ENCODE results near the gene KRTAP19-2. TPM values are rescaled to one million over a fixed set of nuclear protein-coding genes. Genes with fewer than 3 reads are reported as not detected.

Gene KRTAP19-2
- total RNA-seq, 2 donors from 2014 or later = not detected

GRCh38 chr21:30497065-30497464, 9.8 kb upstream of the KRTAP19-2 start, which contains the start of gene KRTAP19-4:
Gene KRTAP19-4, minus strand, starts transcription at chr21:30497165. Its CDS starts 55 bp downstream, at chr21:30497110.
- Histone ChIP-seq H3K4me1 (no peaks in the 10 kb centered on the region), H3K9me3 (no peaks in the 10 kb centered on the region), H3K27me3 (no peaks in the 10 kb centered on the region), H3K27ac (no peak within 1 kb of the TSS), H3K4me3 (no peak within 1 kb of the TSS), H3K36me3 (replicated peaks in 1 of 2; ENCODE audit: insufficient read depth in 1 of 2, low read depth in 2 of 2) (no peaks in the 10 kb centered on the region)
- 49 to 55% methylated on average over 4 of the region's 4 CpGs for WGBS, 2 donors
- TF ChIP-seq, protein P1, sequence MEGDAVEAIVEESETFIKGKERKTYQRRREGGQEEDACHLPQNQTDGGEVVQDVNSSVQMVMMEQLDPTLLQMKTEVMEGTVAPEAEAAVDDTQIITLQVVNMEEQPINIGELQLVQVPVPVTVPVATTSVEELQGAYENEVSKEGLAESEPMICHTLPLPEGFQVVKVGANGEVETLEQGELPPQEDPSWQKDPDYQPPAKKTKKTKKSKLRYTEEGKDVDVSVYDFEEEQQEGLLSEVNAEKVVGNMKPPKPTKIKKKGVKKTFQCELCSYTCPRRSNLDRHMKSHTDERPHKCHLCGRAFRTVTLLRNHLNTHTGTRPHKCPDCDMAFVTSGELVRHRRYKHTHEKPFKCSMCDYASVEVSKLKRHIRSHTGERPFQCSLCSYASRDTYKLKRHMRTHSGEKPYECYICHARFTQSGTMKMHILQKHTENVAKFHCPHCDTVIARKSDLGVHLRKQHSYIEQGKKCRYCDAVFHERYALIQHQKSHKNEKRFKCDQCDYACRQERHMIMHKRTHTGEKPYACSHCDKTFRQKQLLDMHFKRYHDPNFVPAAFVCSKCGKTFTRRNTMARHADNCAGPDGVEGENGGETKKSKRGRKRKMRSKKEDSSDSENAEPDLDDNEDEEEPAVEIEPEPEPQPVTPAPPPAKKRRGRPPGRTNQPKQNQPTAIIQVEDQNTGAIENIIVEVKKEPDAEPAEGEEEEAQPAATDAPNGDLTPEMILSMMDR (IDR thresholded peaks at IDR 0.05) = no peak
- TF ChIP-seq POLR2A (IDR thresholded peaks at IDR 0.05) = no peak
- intact Hi-C loops (cut with DNase I) = no loop called here
- ATAC-seq (no peak), DNase-seq (no peak)

GRCh38 chr21:30491963-30492428, 4.8 kb upstream of the KRTAP19-2 start, which contains the start of gene KRTAP19-3:
Gene KRTAP19-3, minus strand, starts transcription at chr21:30492013. Its CDS starts 56 bp downstream, at chr21:30491957.
- intact Hi-C loops (cut with DNase I) = no loop called here
- Histone ChIP-seq H3K36me3 (replicated peaks in 1 of 2; ENCODE audit: insufficient read depth in 1 of 2, low read depth in 2 of 2) (no peaks in the 10 kb centered on the region), H3K27ac (no peak within 1 kb of the TSS), H3K9me3 (peaks cover 0 to 3% (median 0%) of the 10 kb centered on the region in 3 donors), H3K4me3 (no peak within 1 kb of the TSS), H3K27me3 (no peaks in the 10 kb centered on the region), H3K4me1 (no peaks in the 10 kb centered on the region)
- whole genome bisulfite sequencing, 2 donors = 66 to 76% methylated on average over 2 of the region's 2 CpGs
- ATAC-seq = no peak
- TF ChIP-seq, protein P1 (IDR thresholded peaks at IDR 0.05) = no peak
- no peak for TF ChIP-seq POLR2A (IDR thresholded peaks at IDR 0.05)
- DNase-seq = no peak

GRCh38 chr21:30486180-30486579, 1.1 kb downstream of the KRTAP19-2 start:
- 45 to 60% methylated on average over 2 of the region's 2 CpGs for WGBS, 2 donors
- H3K9me3 ChIP-seq = peaks cover 0 to 12% (median 0%) of the 10 kb centered on the region in 3 donors
- TF ChIP-seq POLR2A (IDR thresholded peaks at IDR 0.05) = no peak
- TF ChIP-seq, protein P1 (IDR thresholded peaks at IDR 0.05) = no peak
- no peak overlapping the region for H3K27ac ChIP-seq
- H3K4me1 ChIP-seq = no peaks in the 10 kb centered on the region
- no peaks in the 10 kb centered on the region for H3K36me3 ChIP-seq (replicated peaks in 1 of 2; ENCODE audit: insufficient read depth in 1 of 2, low read depth in 2 of 2)
- H3K27me3 ChIP-seq = no peaks in the 10 kb centered on the region
- ATAC-seq = no peak
- DNase-seq = no peak
- intact Hi-C loops (cut with DNase I) = no loop called here
- H3K4me3 ChIP-seq = no peak overlapping the region

DNA sequence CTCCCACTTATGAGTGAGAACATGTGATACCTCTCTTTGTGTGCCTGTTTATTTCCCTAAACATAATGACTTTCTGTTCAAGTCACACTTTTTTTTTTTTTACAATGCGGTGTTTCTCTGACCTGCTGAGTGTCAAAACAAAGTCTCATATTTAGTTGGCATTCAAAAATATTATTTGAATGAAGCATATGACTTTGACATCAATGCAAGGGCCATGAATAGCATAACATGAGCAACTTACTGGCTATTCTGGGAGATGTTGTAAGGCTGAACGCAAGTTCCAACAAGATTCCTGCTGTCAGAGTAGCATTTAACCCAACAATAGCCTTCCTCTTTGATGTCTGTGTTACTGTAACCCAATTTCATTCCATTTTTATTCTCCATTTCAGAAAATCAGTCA, 5.1 kb downstream of the KRTAP19-2 start:
- ATAC-seq (no peak), DNase-seq (no peak)
- Histone ChIP-seq H3K27ac (no peak overlapping the region), H3K36me3 (replicated peaks in 1 of 2; ENCODE audit: insufficient read depth in 1 of 2, low read depth in 2 of 2) (no peaks in the 10 kb centered on the region), H3K4me3 (no peak overlapping the region), H3K27me3 (no peaks in the 10 kb centered on the region), H3K4me1 (no peaks in the 10 kb centered on the region), H3K9me3 (peaks cover 0 to 11% (median 0%) of the 10 kb centered on the region in 3 donors)
- 65% methylated on average over 2 of the region's 2 CpGs for WGBS, 2 donors
- intact Hi-C loops (cut with DNase I) = no loop called here
- TF ChIP-seq, protein P1 (IDR thresholded peaks at IDR 0.05) = no peak
- TF ChIP-seq POLR2A (IDR thresholded peaks at IDR 0.05) = no peak

- 57 to 63% methylated on average over 5 to 7 of the region's 7 CpGs for WGBS, 2 donors
- intact Hi-C loops (cut with DNase I) = no loop called here
- Histone ChIP-seq H3K36me3 (replicated peaks in 1 of 2; ENCODE audit: insufficient read depth in 1 of 2, low read depth in 2 of 2) (no peaks in the 10 kb centered on the region), H3K4me1 (no peaks in the 10 kb centered on the region), H3K4me3 (no peak within 1 kb of the TSS), H3K27ac (no peak within 1 kb of the TSS), H3K27me3 (no peaks in the 10 kb centered on the region), H3K9me3 (no peaks in the 10 kb centered on the region)
- ATAC-seq (no peak), DNase-seq (no peak)
- TF ChIP-seq POLR2A (IDR thresholded peaks at IDR 0.05) = no peak
- TF ChIP-seq, protein P1 (IDR thresholded peaks at IDR 0.05) = no peak
Measured at GRCh38 chr21:30480145-30480544, 7.1 kb downstream of the KRTAP19-2 start, which contains the start of gene KRTAP19-1. Gene KRTAP19-1, minus strand, starts transcription at chr21:30480367. Its CDS starts 50 bp downstream, at chr21:30480317.
